K562 (cell line): ENCODE data around the gene ELOVL2. TPM values are rescaled to one million over a fixed set of nuclear protein-coding genes. Genes with fewer than 3 reads are reported as not detected.

Experiments used
- ATAC-seq: fragments of 200-7000 bp; cut with Tn5 transposase; 3 replicates; pipeline ENCODE4 v1.9.1; 2020; ENCODE audit warnings: moderate library complexity
- BruUV-seq: library from RNA; stranded (reverse); fragments of 400-500 nt; replicated peaks from 2 replicates; lab custom pipeline; 2021; lab: Mats Ljungman, UMichigan
- CTCF ChIA-PET: fragments of 300-600 bp; formaldehyde crosslinking; extraction: SDS; loops from one replicate; lab custom pipeline; 2021; ENCODE audit warnings: low intra/inter-chr PET ratio; lab: Yijun Ruan, JAX
- POLR2A ChIA-PET: fragments of 300-600, 350-650 bp; sonication (Branson Sonifier 250); formaldehyde crosslinking; extraction: SDS; loops from one replicate; lab custom pipeline; 2021; ENCODE audit warnings: antibody characterized with exemption, inconsistent platforms; lab: Yijun Ruan, JAX
- DNase-seq, 4 experiments: peaks; one replicate each; pipeline versions ENCODE4 v3.0.0 to v3.0.0-alpha.2; 2011 to 2018; ENCODE audit warnings: low spot score in 3 of 4, mixed read lengths in 3 of 4; ENCODE audit errors: extremely low read depth in 1 of 4
- FAIRE-seq: peaks from 2 replicates; lab custom pipeline; 2011; peaks lifted over from hg19 to GRCh38; lab: Jason Lieb, UNC
- H2AFZ ChIP-seq: 2 replicates; pipeline ENCODE4 v1.6.0; 2011; ENCODE audit warnings: low read depth, low read length, control low read depth, inconsistent platforms
- H3K27ac ChIP-seq: fragments of 200-600 bp; 3 replicates; pipeline ENCODE4 v1.8.0; 2011; ENCODE audit warnings: low read depth, mild to moderate bottlenecking, control low read depth, inconsistent platforms, low read length, moderate library complexity, mixed read lengths; ENCODE audit errors: extremely low read depth
- H3K27me3 ChIP-seq, 2 experiments: fragments of 300-600 bp in 1 of 2; 2 replicates in 1 of 2; 3 replicates in 1 of 2; pipeline versions ENCODE4 v1.6.0 to v1.8.0; 2011; ENCODE audit warnings: inconsistent platforms in 2 of 2, low read length in 2 of 2, mild to moderate bottlenecking in 1 of 2, mixed read lengths in 1 of 2, moderate library complexity in 1 of 2; ENCODE audit not compliant: control insufficient read depth in 2 of 2, insufficient read depth in 2 of 2
- H3K36me3 ChIP-seq: fragments of 300-600 bp; 3 replicates; pipeline ENCODE4 v1.8.0; 2011; ENCODE audit warnings: mild to moderate bottlenecking, low read length, inconsistent platforms; ENCODE audit not compliant: control insufficient read depth, insufficient read depth
- H3K4me1 ChIP-seq, 2 experiments: fragments of 200-600 bp in 1 of 2; replicated peaks in 1 of 2; 2 replicates in 1 of 2; 3 replicates in 1 of 2; pipeline versions ENCODE4 v1.5.1 to v1.8.0; 2011; ENCODE audit warnings: inconsistent platforms in 2 of 2, low read length in 2 of 2, mild to moderate bottlenecking in 1 of 2, mixed read lengths in 1 of 2, moderate library complexity in 1 of 2; ENCODE audit not compliant: control insufficient read depth in 2 of 2, insufficient read depth in 2 of 2
- H3K4me2 ChIP-seq: 2 replicates; pipeline ENCODE4 v1.6.1; 2011; ENCODE audit warnings: low read length, control low read depth, inconsistent platforms, mixed read lengths; ENCODE audit not compliant: insufficient read depth
- H3K4me3 ChIP-seq: fragments of 200-600 bp; sonication (generic), shearing (Covaris generic); 2 replicates; pipeline ENCODE4 v1.5.1; 2016; ENCODE audit warnings: control low read depth, inconsistent platforms
- H3K79me2 ChIP-seq: fragments of 200-600 bp; 3 replicates; pipeline ENCODE4 v1.8.0; 2011; ENCODE audit warnings: low read length, inconsistent platforms; ENCODE audit not compliant: control insufficient read depth, insufficient read depth
- H3K9ac ChIP-seq, 2 experiments: 2 replicates each; pipeline versions ENCODE4 v1.6.0 to v1.6.1; 2011; ENCODE audit warnings: low read depth in 2 of 2, low read length in 2 of 2, control low read depth in 1 of 2, inconsistent platforms in 1 of 2, mild to moderate bottlenecking in 1 of 2, mixed read lengths in 1 of 2; ENCODE audit not compliant: insufficient read depth in 1 of 2
- H3K9me1 ChIP-seq: one replicate; pipeline ENCODE4 v1.6.0; 2011; ENCODE audit warnings: inconsistent platforms, mild to moderate bottlenecking, low read length, moderate library complexity; ENCODE audit not compliant: control insufficient read depth, insufficient read depth
- H3K9me3 ChIP-seq: replicated peaks from 2 replicates; pipeline ENCODE4 v1.5.1; 2011; ENCODE audit warnings: low read depth, low read length, inconsistent platforms; ENCODE audit not compliant: control insufficient read depth, insufficient read depth
- H4K20me1 ChIP-seq: replicated peaks from 2 replicates; pipeline ENCODE4 v1.6.1; 2011; ENCODE audit warnings: low read length, inconsistent platforms, mixed read lengths; ENCODE audit not compliant: control insufficient read depth, insufficient read depth
- BHLHE40 ChIP-seq: IDR thresholded peaks from 2 replicates; pipeline ENCODE4 v1.6.1; 2011; ENCODE audit warnings: low read length, improper control_type of control experiment
- DNMT1 ChIP-seq: fragments of 450-650 bp; IDR thresholded peaks from 2 replicates; pipeline ENCODE4 v1.6.1; 2016; ENCODE audit warnings: antibody characterized with exemption, mild to moderate bottlenecking
- ESRRA ChIP-seq: fragments of 450-650 bp; IDR thresholded peaks from 2 replicates; pipeline ENCODE4 v1.6.1; 2014; ENCODE audit warnings: low read depth, mild to moderate bottlenecking, moderate library complexity, borderline replicate concordance
- FOS ChIP-seq: IDR thresholded peaks from 3 replicates; pipeline ENCODE4 v1.6.1; 2011; ENCODE audit not compliant: insufficient read length; ENCODE audit errors: extremely low read depth
- LARP7 ChIP-seq: fragments of 450-650 bp; IDR thresholded peaks from 2 replicates; pipeline ENCODE4 v1.6.1; 2016
- PHTF2 ChIP-seq: fragments of 250-450 bp; sonication (Bioruptor Pico); IDR thresholded peaks from 2 replicates; pipeline ENCODE4 v1.5.0; 2021; ENCODE audit warnings: mild to moderate bottlenecking
- POLR3G ChIP-seq: IDR thresholded peaks from 2 replicates; pipeline ENCODE4 v1.6.1; 2011; ENCODE audit not compliant: insufficient read length, insufficient replicate concordance; ENCODE audit errors: extremely low read depth
- PTTG1 ChIP-seq: fragments of 450-650 bp; IDR thresholded peaks from 2 replicates; pipeline ENCODE4 v1.6.1; 2016; ENCODE audit warnings: low read depth, mild to moderate bottlenecking, missing genetic modification characterization, missing compliant biosample characterization
- STAT5A ChIP-seq: IDR thresholded peaks from 2 replicates; pipeline ENCODE4 v1.6.1; 2012; ENCODE audit warnings: low read length, inconsistent platforms, borderline replicate concordance
- TRIM24 ChIP-seq, 2 experiments: fragments of 450-650 bp; IDR thresholded peaks; 2 replicates each; pipeline ENCODE4 v1.6.1; 2016
- ZBTB33 ChIP-seq: sonication (generic); formaldehyde crosslinking; IDR thresholded peaks from 2 replicates; pipeline ENCODE4 v1.8.1; 2023; ENCODE audit warnings: mild to moderate bottlenecking, missing genetic modification reagents
- ZNF197 ChIP-seq: fragments of 200-800 bp; sonication (Bioruptor generic); IDR thresholded peaks from 2 replicates; pipeline ENCODE4 v1.6.1; 2016; ENCODE audit warnings: low read depth, missing genetic modification characterization, missing compliant biosample characterization
- ZNF23 ChIP-seq: fragments of 250-450 bp; sonication (Bioruptor Pico); IDR thresholded peaks from 2 replicates; pipeline ENCODE4 v1.4.0; 2020; ENCODE audit warnings: mild to moderate bottlenecking
- ZNF551 ChIP-seq: fragments of 250-450 bp; sonication (Bioruptor Pico); IDR thresholded peaks from 2 replicates; pipeline ENCODE4 v1.5.0; 2021; ENCODE audit warnings: mild to moderate bottlenecking, moderate library complexity
- ZNF561 ChIP-seq: fragments of 450-650 bp; formaldehyde crosslinking; conservative IDR thresholded peaks from 2 replicates; pipeline ENCODE4 v1.4.0; 2020; ENCODE audit warnings: mild to moderate bottlenecking, moderate library complexity
- ZNF583 ChIP-seq: fragments of 250-450 bp; sonication (Bioruptor Pico); IDR thresholded peaks from 2 replicates; pipeline ENCODE4 v1.4.0; 2020
- WGBS: fragments of 100-300 bp; shearing (Covaris generic); methylation state at CpG from one replicate; pipeline ENCODE4 v1.1.6; 2016; ENCODE audit warnings: low coverage, mixed read lengths; ENCODE audit not compliant: insufficient coverage; ENCODE audit errors: missing lambda C conversion rate; 5-methylcytosine and 5-hydroxymethylcytosine counted together
- in situ Hi-C: fragments of 300-500 bp; cut with MboI; formaldehyde crosslinking; loops from 4 replicates; pipeline ENCODE4 v1.15.0; 2018; ENCODE audit warnings: inconsistent platforms, mixed read lengths
- intact Hi-C: fragments of 100-400 bp; cut with micrococcal nuclease; formaldehyde crosslinking; loops from 2 replicates; pipeline ENCODE4 v1.14.2; 2022
- polyA plus RNA-seq, 8 experiments: library from polyadenylated mRNA; depleted of rRNA in 4 of 8; stranded (reverse) in 5 of 8; unstranded in 3 of 8; fragments of >200 nt; fragmentation: Nextera tagmentation in 2 of 8; fragmentation: Illumina TruSeq in 1 of 8; extraction: Ambion mirVana in 2 of 8; extraction: Trizol in 1 of 8; gene quantifications; 2 replicates each; pipeline versions ENCODE4 v1.2.1 to v1.2.3, GENCODE V29; 2011 to 2014; ENCODE audit warnings: inconsistent platforms in 1 of 8, missing spikeins in 1 of 8
- total RNA-seq, 7 experiments: library from RNA; depleted of rRNA in 6 of 7; stranded (reverse); fragments of >200 nt in 6 of 7; fragmentation: Illumina TruSeq in 2 of 7; extraction: Trizol in 2 of 7; gene quantifications; 2 replicates each; pipeline versions ENCODE4 v1.2.1 to v1.2.3, GENCODE V29; 2011 to 2021; ENCODE audit warnings: low replicate concordance in 1 of 7
- TF ChIP-seq, protein P1 (sequence below): fragments of 450-650 bp; IDR thresholded peaks from 2 replicates; pipeline ENCODE4 v1.7.1; 2018; ENCODE audit warnings: mild to moderate bottlenecking, low read depth; ENCODE audit not compliant: partially characterized antibody

Gene ELOVL2
- total and polyA plus RNA-seq, 9 of the 15 experiments (the other 6 are each of a cell fraction or from before 2014, with no cell fraction given): 0.05 to 0.96 (median 0.31) TPM

DNA sequence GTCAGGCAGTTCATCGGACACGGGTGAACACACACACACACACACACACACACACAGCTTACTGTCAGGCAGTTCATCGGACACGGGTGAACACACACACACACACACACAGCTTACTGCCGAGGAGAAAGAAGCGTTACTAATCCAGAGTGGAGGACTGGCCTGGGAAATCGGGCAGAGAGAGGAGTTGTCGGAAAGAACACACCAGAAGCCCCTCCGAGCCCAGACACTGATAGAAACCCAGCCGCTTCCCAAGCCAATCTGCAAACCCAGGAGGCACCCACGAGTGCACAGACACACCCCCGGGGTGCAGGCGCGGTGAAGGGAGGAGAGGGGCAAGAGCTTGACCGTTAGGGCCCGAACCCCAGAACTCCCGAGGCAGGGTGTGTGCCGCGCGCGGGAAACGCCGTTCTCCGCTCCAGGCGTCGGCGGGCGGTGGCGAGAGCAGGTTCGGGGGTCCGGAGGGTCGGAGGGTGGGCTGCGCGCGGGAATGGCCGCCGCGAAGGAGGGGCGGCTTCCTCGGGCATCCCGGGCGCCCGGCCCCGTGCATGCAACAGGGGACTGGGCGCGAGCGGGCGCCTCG is 636 bp downstream of the ELOVL2 start:
- H2AFZ ChIP-seq: peak overlapping the region; percentile 5; the same call in 1 of the 2 replicates
- FAIRE-seq (peak; percentile 78), DNase-seq (peak in 3 of 4 experiments; percentile 13 to 16 (median 16)), ATAC-seq (peak; percentile 43)
- CTCF ChIA-PET: interaction anchor here (0.7 to 2.0 kb wide), 4 partner anchors 26 to 565 kb away, joined by 3 to 8 read pairs (median 3); no protein-coding TSS in a partner anchor
- H3K4me2 ChIP-seq: no peak overlapping the region
- peaks cover 0 to 18% of the 10 kb centered on the region in 2 experiments; a peak in 2 of 5 replicates for H3K4me1 ChIP-seq
- peaks cover 31 to 33% of the 10 kb centered on the region in 2 experiments for H3K27me3 ChIP-seq
- H3K79me2 ChIP-seq: no peaks in the 10 kb centered on the region
- no peaks in the 10 kb centered on the region for H3K36me3 ChIP-seq
- WGBS: 18% methylated on average over 39 of the region's 49 CpGs
- no TSS peak for BruUV-seq
- 0 out of 2 replicates have a peak, but pooled peaks cover 2% of the 10 kb centered on the region for H3K9me3 ChIP-seq
- H3K9ac ChIP-seq: 0 out of 4 replicates have a peak overlapping the region, but pooled peaks of 1 of the 2 experiments have one; percentile 18
- H3K4me3 ChIP-seq: peak overlapping the region; percentile 43
- H3K9me1 ChIP-seq: no peaks in the 10 kb centered on the region
- POLR2A ChIA-PET: interaction anchor here (0.6 kb wide), 1 partner anchor 15 kb away, joined by 3 read pairs; no protein-coding TSS in a partner anchor
- in situ Hi-C loops: no loop called here
- H3K27ac ChIP-seq: no peak overlapping the region
- intact Hi-C loops: no loop called here
- no peaks in the 10 kb centered on the region for H4K20me1 ChIP-seq
- TF ChIP-seq ZNF561 (CRISPR knock-in tag): no peak
- TF ChIP-seq LARP7: no peak
- TF ChIP-seq DNMT1: no peak
- no peak for TF ChIP-seq PTTG1 (tag)
- TF ChIP-seq STAT5A: no peak
- no peak for TF ChIP-seq ZNF583 (CRISPR knock-in tag)
- TF ChIP-seq PHTF2 (CRISPR knock-in tag): no peak
- no peak for TF ChIP-seq TRIM24 (IDR thresholded peaks at IDR 0.05)
- TF ChIP-seq ESRRA: no peak
- TF ChIP-seq FOS: no peak
- TF ChIP-seq ZNF23 (CRISPR knock-in tag): no peak
- TF ChIP-seq ZBTB33: peak; percentile 14; the same call in 1 of the 2 replicates
- no peak for TF ChIP-seq BHLHE40
- TF ChIP-seq, protein P1, sequence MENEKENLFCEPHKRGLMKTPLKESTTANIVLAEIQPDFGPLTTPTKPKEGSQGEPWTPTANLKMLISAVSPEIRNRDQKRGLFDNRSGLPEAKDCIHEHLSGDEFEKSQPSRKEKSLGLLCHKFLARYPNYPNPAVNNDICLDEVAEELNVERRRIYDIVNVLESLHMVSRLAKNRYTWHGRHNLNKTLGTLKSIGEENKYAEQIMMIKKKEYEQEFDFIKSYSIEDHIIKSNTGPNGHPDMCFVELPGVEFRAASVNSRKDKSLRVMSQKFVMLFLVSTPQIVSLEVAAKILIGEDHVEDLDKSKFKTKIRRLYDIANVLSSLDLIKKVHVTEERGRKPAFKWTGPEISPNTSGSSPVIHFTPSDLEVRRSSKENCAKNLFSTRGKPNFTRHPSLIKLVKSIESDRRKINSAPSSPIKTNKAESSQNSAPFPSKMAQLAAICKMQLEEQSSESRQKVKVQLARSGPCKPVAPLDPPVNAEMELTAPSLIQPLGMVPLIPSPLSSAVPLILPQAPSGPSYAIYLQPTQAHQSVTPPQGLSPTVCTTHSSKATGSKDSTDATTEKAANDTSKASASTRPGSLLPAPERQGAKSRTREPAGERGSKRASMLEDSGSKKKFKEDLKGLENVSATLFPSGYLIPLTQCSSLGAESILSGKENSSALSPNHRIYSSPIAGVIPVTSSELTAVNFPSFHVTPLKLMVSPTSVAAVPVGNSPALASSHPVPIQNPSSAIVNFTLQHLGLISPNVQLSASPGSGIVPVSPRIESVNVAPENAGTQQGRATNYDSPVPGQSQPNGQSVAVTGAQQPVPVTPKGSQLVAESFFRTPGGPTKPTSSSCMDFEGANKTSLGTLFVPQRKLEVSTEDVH: no peak
- TF ChIP-seq ZNF551 (CRISPR knock-in tag): no peak
- no peak for TF ChIP-seq POLR3G
- TF ChIP-seq ZNF197 (CRISPR knock-in tag): no peak
